Stimulated activated CD8-positive, alpha-beta memory T cell treated with anti-CD3 and anti-CD28 coated beads, Interleukin-15, amount 100 ng/mL, for 1 hour (primary cell): ENCODE data around the gene CCNJ.
"Not testable (repeated sequence)": the region's sequence is repeated elsewhere in the genome, so short reads cannot be mapped to it uniquely, and the experiment has no call there.

Experiments used
- DNase-seq: peaks from one replicate; pipeline ENCODE4 v3.0.0-alpha.2; 2020; ENCODE audit warnings: low read depth

The CCNJ gene, protein sequence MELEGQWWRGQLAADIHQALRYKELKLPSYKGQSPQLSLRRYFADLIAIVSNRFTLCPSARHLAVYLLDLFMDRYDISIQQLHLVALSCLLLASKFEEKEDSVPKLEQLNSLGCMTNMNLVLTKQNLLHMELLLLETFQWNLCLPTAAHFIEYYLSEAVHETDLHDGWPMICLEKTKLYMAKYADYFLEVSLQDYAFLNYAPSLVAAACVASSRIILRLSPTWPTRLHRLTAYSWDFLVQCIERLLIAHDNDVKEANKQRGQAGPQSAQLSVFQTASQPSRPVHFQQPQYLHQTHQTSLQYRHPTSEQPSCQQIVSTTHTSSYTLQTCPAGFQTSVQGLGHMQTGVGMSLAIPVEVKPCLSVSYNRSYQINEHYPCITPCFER

DNA sequence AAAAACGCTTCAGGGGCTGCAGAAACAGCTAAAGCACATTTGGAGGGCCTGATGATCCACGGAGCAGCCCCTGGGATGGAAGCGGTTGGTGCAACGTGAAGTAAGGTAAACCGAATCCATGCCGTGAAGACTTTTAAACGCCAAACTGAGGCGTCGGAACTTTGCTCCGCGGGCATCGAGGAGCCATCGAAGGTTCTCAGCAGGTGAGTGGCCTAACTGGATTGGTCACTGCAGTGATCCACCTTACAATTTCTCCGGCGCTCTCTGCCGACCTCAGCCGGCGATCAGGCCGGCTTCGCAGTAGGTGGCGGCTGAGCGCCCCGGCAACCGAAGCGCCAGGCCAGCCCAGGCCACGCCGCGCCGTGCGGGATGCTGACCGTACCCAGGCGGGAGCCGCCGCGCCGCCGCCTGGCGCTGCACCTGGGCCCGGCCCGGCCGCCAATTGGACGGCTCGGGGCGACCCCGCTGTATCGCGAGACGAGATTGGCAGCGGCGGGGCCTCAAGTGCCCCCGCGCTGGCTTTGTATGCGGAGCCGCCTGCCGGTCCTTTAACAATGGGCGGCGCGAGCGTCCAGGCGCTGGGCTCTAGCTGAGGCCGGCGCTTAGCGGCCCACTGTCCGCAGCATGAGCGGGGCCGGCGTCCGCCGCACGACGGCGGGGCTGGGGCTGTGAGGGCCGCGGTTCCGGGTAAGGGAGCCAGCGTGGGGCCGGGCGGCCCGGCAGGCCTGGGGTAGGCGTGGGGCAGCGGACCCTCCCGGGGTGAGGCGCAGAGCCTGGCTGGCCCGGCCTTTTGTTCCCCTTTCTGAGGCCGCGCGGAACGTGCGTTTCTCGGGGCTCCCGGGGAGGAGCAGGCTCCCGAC, at the start of gene CCNJ:
Gene CCNJ, plus strand, starts transcription at position 551 of the 860 bp plus-strand sequence. CDS start 811 bp downstream, outside the sequence.
- peak; percentile 56 for DNase-seq

- not testable (repeated sequence) for DNase-seq
Measured at GRCh38 chr10:95994376-95994775, 49.0 kb upstream of the CCNJ start.

GRCh38 chr10:95998255-95998784, 45.1 kb upstream of the CCNJ start:
- DNase-seq: no peak

DNA sequence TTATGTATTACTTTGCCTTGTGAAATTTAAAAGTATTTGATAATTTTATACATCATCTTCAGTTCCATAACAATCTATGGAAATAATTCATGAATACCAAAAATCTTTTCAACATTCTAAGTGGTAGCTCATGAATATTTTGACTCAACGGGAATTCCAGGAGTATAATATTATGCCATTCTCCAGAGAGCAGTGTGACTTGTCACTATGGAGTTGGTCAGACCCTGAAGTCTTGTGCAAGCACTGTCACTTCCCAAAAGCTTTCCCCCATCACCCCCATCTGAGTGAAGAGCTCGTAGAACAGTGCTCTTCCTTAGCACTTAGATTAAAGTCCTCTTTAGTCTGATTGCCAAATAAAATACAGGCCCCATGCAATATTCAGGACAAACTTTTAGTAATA, 29.4 kb upstream of the CCNJ start:
- DNase-seq: no peak

DNA sequence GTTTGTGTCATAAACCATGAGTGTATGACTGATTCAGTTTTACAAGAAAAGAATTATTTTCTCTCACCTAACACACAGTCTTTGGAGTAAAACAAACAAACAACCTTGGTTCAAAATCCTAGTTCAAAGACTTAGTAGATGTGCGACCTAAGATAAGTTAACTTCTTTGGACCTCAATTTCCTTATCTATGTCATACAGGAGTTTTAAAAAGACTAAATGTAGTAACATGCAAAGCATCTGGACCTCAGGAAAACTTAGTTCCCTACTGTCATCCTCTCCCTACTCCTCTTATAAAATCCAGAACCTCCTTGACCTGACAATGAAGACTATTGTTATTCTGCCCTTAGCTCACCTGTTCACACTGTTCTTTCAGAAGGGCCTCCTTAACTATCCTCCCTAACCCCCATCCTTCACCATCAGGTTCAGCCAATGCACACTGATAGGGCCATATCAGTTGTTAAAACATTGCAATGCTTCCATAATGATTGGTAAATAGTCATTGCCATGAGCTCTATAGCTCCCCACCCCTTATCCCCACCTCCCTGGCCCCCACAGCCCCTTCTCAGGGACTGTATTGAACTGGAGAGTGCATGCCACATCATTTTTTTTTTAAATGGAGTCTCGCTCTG, 28.8 kb upstream of the CCNJ start:
- no peak for DNase-seq

DNA sequence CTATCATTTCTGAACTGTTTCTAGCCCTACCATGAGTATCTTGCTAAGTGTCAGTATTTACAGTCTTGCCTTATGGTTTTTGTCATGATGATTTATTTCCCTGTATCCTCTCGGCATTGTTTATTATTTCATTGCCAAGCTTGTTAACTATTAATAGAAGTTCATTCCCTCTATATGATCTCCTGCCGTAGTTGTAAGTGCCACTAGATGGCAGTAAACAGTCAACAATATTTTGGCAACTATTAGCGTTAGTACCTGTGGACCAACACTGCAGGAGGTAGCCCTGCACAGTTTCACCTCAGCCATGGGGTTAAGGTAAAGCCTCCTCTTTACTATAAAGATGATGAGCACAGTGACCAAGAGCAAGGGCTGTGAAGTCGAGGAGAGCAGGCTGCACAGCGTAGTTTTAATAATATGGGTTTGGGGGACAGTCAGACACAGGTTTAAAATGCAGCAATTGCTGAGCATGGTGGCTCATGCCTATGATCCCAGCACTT, 26.1 kb upstream of the CCNJ start:
- no peak for DNase-seq

DNA sequence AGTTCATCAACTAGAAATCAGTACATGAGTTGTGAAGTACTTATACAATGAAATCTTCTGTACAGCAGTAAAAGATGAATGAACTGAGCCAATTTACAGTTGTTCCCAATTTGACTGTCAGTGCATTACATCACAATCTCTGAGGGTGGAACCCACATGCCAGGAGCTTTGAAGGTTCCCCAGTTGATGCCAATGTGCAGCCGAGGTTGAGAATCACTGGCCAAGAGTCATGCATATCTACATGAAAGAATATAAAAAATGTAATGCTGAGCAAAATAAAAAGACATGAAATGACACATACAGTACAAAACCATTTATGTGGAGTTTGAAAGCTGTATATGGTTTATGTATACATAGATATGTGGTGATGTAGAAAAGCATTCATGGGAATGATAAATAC, 22.1 kb upstream of the CCNJ start:
- DNase-seq: no peak

DNA sequence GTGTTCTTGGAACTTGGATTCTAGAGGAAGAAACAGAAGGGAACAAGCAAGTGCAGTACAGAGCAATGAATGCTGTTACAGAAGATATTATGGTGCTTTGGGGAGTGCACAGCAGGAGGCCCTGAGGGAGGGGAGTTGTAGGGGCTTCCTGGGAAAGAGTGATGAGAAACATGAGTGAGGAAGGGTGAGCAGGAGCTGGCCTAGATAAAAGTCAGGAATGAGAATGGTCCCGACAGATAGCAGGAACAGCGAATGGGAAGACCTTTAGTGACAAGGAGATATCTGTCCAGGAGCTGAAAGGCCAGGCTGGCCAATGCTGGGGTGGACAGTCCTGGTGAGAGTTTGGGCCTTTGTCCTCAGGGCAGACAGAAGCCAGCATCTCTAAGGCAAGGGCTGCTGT, 20.6 kb upstream of the CCNJ start:
- no peak for DNase-seq

- DNase-seq: no peak
Measured at GRCh38 chr10:96023168-96023567, 20.2 kb upstream of the CCNJ start.

GRCh38 chr10:96025566-96025965, 17.8 kb upstream of the CCNJ start:
- DNase-seq: no peak

GRCh38 chr10:96034625-96035024, 8.8 kb upstream of the CCNJ start:
- DNase-seq: no peak

- no peak for DNase-seq
Measured at GRCh38 chr10:96038476-96039387, 4.7 kb upstream of the CCNJ start.

DNA sequence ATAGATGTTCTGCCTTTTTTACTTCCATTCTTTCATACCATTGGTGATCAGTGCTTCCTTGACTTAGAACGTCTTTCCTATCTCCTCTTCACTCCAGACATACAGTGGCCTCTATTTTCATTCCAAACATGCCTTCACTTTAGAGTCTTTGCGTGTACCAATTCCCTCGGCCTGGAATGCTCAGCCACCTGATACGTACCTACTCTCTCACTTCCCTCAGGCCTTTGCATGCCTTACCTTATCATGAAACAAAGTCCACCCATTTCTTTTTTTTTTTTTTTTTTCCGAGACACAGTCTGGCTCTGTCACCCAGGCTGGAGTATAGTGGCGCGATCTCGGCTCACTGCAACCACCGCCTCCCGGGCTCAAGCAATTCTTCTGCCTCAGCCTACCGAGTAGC, 2.2 kb upstream of the CCNJ start:
- DNase-seq: no peak

DNA sequence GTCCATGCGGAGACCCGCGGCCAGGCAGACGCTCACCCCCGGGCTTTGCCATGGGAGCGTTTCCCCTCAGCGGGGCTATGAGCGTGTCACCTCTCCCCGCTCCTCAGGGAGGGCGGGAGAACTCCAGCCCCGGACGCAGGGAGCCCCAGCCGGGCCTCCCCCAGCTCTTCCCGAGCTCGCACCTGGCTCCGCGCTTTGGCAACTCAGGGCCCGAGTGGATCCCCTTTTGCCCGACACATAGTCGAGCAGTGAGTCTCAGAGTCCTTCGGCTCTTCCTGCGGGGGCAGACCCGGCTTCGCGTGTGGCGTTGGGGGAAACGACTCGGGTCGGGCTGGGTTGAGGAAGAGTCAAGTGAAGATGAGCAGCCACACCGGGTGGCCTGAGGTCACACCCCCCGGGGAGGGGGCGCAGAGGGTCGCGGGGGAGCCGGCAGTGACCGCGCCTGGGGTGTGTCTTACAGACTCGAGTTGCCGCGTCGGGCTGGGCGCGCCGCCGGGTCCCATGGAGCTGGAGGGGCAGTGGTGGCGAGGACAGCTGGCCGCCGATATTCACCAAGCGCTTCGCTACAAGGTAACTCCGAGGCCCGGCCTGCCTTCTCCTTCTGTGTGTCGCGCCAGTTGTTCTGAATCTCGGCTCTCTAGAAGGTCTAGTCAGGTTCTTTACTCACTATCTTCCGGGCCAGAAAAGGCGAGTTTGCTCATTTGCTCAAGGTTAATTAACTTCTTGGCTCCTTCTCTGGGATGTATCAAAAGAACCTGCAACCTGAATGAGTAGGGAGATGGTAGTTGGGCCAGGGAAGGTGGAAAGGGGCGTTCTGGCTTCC, 721 bp downstream of the CCNJ start:
- peak; percentile 10 for DNase-seq

- no peak for DNase-seq
Measured at GRCh38 chr10:96044736-96045135, 1.4 kb downstream of the CCNJ start.

- no peak for DNase-seq
Measured at GRCh38 chr10:96046546-96046945, 3.2 kb downstream of the CCNJ start.

DNA sequence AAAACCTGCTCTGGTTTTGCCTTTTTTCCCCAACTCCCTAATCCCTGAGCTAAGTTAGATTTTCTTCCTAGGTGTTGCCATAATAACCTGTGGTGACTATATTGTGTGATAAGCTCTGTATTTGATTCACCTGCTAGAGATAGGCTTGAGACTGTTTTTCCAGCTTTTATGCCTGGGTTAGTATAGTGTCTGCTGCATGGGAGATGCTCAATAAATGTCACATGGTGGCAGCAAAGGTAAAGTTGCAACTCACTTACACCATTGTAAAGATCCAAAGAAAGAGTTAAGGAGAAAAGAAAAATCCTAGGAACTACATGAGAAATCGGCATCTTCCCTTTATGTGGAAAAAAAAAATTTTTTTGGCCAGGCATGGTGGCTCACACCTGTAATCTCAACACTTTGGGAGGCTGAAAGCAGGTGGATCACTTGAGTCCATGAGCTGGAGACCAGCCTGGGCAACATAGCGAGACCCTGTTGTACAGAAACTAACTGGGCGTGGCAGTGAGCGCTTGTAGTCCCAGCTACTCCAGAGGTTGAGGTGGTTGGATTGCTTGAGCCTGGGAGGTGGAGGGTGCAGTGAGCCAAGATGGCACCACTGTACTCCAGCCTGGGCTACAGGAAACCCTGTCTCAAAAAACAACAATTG, 3.7 kb downstream of the CCNJ start:
- DNase-seq: no peak

- DNase-seq: not testable (repeated sequence)
Measured at GRCh38 chr10:96047925-96048324, 4.5 kb downstream of the CCNJ start.

GRCh38 chr10:96049340-96049739, 6.0 kb downstream of the CCNJ start:
- no peak for DNase-seq

DNA sequence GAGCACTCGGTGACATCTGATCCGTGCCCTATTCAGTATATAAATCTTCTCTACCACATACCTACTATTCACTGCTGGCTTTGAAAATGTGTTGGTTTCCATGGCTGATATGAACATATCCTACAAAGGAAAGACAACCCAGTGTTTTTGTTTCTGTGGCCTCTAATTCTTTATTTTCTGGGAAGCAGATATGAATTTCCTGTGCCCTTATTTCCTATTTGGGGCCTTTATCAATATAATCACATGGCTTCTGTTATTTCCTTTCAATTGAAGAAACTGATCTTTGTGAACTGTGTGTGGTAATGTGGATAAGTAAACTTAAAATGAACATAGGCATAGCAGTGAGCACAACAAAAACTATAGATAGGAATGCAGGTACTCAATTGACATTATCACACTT, 10.6 kb downstream of the CCNJ start:
- DNase-seq: no peak
